NCI-H2081 treated with DMSO at 0.1 percent for 48 hours (cell line): Measurements from ENCODE around the gene GPR25.
"Not testable (repeated sequence)": the region's sequence is repeated elsewhere in the genome, so short reads cannot be mapped to it uniquely, and the experiment has no call there.

Experiments
- DNase-seq: peaks from one replicate; lab custom pipeline; 2025; lab: John Stamatoyannopoulos, UW

GPR25 gene

DNA sequence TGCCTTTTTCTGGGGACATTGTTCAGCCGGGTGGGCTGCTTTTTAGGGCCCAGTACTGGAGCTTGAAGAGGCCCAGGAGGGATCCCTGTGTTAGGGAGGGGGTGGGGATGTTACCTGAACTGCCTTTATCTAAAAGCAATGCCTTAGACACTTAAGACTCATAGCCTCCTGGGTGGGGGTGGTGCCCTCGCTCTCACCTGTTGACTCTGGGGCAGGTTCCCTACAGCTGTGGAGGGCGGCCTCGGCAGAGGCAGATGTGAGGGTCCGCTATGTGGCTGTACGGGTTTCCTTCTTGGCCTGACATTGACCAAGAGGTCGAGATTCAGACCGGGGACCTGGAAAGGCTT, 22.6 kb downstream of the GPR25 start:
- DNase-seq = no peak

DNA sequence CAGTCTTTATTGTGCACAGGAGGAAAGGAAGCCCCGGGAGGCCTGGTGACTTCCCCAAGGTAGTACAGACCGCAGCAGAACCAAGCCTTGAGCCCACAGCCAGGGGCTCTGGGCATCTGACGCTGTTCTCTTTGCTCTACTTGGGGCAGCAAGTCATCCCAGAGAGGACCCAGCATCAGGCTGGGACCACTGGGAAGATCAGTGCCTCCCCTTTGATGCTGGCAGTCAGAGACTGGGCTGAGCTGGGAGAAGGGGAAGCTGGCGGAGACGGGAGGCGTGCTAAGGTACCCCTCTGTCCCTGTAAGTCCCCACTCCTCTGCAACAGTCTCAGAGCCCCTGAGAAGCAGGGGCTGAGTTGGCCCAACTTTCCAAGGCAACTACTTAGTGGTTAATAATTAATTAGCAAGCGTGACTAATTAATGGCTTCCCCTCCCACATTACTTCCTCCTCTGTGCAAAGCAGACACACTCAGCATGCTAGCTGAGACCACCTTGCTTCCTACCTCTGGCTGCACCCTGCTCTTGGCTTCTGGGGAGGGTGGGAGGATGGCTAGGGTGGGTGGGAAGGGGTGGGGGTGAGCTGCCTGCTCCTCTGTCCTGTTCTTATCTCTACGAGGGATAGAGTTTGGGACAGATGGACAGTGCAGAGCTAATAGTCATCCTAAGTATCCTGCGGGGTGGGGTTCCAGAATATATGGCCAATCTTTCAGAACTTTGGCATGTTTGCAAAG, 23.2 kb downstream of the GPR25 start:
- DNase-seq = no peak

DNA sequence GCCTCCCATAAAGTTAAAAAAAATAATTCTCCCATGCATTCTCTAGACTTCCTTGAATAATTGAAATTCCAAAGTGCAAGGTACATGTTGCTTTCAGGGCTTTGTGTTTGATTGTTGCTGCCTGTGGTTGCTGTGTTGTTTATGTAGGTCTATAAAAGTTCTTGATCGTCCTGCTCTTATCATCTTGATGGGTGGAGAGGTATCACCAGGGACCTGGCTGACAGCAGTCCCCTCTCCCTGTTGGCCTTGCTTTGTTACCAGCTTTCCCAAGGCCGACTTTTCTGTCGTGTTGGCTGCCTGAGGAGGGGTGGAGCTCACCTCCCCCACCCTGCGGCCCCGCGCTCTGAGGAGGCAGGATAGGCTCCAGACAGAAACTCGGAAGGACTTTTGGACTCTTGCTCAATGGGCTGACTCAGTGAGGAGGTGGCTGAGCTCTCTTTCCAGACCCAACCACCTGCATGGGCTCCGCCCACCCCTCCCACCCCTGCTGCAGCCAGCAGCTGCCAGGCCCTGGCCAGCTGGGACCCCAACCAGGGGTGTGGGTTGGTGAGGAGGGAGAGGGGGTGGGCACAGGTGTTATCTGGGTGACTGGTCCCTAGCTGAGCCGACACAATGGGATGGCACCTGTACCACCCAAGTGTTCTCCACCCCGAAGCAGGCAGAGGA, 23.9 kb downstream of the GPR25 start:
- no peak for DNase-seq

DNA sequence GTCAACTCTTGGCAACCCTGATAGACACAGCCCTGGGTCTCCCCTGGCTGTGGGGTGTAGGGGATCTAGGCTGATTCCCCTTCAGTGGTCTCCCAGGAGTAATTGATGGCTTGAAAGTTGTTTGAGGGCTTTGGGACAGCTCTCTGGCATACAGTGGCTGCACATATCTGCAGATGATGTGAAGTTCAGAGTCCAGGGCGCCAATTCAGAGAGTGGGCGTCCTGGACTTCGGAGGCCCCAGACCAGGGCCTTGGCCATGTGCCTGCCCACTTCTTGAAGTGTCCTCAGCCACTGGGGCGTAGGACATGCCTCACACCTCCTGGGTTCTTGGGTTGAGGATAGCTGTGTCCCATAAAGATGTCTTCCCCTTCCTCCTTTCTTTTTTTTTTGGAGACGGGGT, 24.5 kb downstream of the GPR25 start:
- no peak for DNase-seq

DNA sequence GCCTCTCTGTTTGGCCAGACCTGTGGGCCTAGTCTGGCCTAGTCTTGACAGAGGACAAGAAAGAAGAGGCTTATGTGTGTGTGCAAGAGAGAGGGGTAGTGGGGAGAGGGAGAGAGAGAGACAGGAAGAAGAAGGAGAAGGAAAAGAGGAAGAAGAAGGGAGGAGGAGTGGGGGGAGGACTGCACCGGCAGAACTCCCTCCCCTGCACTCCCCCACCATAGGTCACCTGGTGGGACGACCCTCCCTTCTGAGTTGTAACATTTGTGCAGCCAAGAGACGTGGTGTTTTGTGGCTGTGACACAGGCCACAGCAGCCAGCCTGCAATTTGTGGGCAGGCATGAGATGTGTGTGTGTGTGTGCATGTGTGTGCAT, 26.2 kb downstream of the GPR25 start:
- DNase-seq = no peak

DNA sequence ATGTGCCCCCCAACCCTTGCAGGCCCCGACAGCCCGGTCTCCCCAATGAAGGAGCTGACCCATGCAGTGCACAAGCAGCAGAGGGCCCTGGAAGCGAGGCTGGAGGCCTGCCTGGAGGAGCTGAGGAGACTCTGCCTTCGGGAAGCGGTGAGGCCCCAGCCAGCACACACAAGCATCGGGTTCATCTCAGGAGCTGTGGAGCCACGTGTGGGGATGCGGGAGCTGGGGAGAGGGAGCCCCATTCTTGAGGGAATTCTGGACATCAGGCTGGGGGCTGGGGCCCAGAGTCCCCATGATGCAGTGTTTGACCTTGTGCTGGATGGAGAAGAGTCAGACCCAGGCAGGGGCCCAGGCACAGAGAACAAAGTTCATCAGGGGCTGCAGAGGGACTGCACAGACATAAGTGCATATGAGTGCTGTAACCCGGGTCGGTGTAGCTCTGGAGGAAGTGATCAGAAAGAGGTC, 26.7 kb downstream of the GPR25 start:
- DNase-seq = no peak

DNA sequence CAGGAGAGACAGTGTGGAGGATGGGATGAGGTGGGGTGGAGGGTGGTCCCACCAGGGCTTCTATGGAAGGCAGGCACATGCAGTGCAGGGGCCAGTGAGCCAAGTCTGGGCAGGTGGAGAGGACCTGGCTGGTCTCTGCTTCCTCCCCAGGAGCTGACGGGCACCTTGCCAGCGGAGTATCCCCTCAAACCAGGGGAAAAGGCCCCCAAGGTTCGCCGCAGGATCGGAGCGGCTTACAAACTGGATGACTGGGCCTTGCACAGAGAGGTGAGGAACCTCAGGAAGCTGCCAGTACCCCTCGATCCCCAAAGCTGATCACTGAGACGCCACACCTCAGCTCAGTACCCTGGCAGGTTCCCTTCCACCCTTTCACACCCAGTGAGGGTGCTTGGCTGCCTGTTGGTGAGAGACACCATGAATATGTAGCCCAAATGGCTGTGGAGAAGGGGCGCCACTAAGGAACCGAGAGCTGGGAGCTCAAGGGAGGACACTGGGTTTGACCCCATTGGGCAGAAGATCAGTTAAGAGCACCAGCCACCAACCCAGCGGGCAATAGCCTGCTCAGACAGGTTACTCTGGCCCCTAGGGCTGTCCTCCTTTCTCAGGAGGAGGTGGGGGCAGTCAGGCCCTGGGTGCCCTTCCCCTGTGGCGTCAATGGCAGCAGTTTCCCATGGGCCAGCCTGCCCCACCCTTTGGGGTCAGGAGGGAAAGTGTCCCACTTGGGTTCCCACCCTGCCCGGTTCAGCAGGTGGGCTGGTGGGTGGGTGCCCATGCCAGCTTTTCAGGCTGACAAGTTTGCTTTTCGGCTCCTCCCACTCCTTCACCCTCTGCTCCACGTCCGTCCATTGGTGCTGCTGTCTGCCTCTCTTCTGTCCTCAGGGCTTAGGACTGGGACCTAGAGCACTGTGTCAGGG, 27.4 kb downstream of the GPR25 start:
- DNase-seq = no peak

DNA sequence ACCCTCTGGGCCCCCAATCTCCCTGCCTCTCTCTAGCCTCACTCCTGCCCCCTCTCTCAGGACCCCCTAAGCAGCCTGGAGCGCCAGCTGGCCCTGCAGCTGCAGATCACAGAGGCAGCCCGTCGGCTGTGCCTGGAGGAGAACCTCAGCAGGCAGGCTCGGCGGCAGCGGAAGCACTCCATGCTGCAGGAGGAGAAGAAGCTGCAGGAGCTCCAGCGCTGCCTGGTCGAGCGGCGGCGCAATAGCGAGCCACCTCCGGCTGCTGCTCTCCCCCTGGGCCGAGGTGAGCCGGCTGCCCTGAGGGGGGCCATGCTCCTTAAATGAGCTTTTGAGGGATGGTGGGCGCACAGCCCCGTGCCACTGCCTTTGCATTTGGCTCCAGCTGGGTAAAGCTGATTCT, 28.1 kb downstream of the GPR25 start:
- DNase-seq = no peak

DNA sequence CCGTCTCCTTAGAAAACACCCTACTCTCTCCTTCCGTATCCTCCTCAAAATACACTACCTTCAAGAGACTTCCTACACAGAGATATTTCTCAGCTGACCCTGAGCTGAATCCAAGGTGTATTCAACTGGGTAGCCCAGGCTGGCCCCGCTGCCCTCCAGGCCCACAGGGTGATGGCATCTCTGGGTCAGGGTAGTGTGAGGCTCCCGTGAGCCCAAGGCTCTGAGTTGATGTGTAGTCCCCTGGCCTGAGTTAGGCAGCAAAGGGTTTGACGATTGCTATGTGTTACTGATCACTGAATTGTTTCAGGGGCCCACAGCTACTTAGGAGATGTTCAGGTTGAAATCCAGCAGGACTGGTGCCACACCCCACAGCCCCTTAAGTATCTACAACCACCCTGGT, 28.6 kb downstream of the GPR25 start:
- DNase-seq = no peak

DNA sequence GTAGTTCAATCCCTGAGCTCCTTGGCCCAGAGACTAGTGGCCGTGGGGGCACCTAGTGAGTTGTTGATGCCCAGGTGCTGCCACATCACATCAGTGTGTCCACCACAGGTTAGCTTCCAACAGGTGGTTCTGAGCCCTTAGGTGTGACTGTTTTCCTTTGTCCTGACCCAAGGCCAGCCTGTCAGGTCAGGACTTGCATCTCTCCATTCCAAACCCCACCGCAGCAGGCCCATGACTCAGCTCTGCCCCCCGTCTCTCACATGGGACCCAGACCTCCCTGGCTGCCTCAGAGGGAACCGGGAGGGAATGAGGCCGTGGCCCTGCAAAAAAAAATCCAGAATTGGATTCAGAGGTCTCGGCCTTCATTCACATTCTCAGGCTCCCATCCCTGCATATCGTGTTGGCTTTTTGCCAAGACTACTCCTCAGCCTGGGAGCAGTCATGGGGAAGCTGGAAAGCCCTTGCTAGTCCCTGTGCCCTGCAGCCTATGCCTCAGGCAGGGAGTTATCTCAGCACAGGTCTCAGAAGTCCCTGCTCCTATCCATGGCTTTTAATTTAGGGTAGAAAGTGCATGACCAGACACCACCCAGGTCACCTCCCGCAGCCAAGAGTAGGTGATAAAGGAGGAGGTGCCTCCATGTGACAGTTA, 29.1 kb downstream of the GPR25 start:
- DNase-seq = no peak

DNA sequence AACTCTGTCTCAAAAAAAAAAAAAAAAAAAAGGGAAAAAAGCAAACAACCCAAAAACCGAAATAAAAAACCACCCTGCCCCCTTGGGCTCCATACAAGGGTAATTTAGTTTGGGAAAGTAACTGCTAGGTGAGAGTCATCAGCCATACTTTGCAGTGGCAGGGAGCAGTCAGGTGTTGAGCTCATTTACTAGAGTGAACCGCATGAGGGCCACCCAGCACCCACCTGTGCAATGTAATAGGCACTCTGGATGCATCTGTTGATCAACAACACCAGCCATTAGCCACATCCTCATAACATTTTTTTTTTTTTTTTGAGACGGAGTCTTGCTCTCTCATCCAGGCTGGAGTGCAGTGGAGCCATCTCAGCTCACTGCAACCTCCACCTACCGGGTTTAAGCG, 31.0 kb downstream of the GPR25 start:
- DNase-seq = no peak

DNA sequence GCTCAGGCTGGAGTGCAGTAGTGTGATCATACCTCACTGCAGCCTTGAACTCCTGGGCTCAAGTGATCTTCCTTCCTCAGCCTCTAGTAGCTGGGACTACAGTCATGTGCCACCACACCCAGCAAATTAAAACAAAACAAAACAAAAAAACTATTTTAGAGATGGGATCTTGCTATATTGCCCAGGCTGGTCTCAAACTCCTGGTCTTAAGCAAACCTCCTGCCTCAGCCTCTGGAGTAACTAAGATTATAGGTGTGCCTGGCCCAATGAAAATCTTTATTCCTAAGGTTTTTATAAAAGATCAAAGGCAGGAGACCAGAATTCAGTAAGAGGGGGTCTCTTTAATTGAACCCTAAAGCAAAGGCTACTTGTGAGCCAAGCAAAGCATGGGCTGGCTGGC, 32.0 kb downstream of the GPR25 start:
- no peak for DNase-seq

DNA sequence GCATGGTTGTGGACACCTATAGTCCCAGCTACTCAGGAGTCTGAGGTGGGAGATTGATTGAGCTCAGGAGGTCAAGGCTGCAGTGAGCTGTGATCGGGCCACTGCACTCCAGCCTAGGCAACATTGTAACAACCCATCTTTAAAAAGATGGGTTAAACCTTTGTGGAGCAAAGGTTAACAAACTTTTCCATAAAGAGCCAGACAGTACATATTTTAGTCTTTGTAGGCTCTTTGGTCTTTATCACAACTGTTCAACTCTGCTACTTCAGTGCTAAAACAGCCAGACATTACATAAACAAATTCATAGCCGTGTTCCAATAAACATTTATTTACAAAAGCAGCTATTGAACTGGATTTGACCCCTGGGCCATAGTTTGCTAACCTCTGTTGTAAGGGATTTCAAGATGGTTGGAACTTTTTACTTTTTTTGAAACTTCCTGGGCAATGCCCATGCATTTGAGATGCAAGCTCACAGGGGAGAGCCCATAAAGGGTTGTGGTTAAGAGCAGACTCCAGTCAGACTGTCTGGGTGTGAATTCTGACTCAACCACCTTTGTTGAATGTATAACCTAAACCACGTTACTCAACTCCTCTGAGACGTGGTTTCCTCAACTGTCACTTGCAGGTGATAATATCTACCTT, 32.8 kb downstream of the GPR25 start:
- DNase-seq = no peak

DNA sequence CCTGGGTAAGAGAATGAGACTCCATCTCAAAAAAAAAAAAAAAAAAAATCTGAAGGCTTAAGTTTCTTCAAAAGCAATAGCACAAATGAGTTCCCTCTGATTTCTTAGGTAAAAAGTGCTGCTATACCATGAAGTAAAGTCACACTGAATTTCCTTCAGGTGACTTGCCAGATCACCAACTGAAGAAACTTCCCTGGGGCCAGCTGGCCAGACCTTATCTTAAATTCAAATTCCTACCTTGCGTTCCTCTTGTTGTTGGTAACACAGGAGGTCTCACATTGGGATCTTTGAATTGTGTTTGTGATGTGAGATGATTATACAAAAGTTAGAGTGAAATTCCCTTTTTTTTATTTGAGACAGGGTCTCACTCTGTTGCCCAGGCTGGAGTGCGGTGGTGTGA, 33.7 kb downstream of the GPR25 start:
- DNase-seq = no peak

DNA sequence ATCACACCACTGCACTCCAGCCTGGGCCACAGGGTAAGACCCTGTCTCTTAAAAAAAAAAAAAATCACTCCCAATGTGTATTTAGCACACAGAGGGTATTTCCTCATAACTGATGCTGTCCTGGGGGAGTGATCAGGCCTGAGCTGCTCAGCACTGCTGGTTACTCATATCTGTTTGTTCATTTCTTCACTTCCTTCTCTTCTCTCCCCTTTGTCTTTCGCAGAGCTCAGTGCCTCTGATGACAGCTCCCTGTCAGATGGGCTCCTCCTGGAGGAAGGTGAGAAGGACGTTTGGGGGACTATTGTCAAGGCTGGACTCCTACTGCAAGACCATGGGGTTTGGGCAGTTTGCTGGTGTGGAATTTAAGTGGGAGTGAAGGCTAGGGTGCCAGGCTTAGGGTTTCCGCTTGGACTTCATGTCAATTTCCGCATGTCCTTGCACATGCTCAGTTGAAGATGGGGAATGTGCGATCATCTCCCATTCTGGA, 34.9 kb downstream of the GPR25 start:
- DNase-seq = no peak

DNA sequence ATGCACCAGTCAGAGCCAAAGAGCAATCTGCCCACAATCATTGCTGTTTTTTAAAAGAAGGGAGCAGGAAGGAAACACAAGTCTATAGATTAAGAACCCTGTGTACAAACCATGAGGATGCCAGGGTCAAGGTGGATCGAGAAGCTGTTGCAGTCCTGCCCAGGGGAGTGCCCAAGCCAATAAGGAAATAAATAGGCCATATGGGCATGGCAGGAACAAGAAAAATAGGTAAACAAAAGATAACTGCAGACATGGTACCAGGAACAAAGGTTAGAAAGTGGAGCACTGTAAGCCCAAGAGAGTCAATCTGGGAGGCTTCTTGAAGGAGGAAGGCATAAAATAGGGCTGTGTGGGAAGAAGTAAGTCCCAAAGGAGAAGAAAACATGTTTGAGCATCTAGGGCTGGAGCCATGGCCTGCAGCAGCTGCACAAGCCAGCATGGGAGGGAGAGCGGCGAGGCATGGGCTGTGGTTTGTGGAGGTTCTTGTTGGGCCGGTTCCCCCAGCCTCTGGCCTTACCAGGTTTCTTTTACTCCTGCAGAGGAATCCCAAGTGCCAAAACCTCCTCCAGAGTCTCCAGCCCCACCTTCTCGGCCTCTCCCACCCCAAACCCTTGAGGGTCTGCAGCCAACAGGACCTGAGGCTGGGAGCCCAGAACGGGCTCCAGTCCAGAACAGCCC, 35.5 kb downstream of the GPR25 start:
- DNase-seq = no peak

DNA sequence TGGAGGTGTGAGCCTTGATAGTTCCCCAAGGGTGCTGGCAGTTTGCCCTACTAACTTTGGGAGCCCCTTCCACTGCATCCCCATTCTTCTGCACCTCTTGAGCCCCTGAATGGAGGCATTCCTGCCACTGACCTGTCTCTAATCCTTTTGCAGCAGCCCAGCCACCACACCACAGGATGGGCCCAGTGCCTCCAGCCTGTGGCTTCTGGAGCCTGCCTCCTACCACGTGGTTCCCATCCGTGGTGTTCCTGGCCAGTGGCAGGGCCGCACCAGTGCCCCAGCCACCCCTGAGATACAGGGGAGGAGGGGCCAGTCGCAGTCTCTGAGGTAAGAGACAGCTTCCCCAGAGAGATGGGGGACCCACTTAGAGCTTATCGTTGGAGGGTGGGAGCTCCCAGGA, 36.3 kb downstream of the GPR25 start:
- DNase-seq = no peak

DNA sequence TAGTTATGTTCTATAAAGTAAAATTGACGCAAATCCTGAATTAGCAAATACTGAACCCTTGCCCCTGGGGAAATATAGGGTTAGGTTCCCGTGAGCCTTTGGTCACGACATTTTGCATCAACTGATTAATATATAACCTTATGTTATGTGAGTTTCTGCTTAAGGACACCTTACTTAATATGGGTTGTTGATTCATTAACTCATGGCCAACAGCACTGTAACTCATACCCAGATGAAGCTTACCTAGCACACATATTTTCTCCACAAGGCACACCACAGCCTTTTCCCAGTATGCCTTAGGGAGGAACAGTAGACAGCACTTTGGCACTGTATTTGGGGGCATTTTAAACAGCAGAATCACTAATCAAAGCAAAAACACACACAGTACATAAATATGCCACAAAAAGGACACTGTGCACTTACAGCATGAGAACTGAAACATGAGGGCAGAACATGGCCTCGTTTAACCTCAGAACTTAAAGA, 37.0 kb downstream of the GPR25 start:
- no peak for DNase-seq

DNA sequence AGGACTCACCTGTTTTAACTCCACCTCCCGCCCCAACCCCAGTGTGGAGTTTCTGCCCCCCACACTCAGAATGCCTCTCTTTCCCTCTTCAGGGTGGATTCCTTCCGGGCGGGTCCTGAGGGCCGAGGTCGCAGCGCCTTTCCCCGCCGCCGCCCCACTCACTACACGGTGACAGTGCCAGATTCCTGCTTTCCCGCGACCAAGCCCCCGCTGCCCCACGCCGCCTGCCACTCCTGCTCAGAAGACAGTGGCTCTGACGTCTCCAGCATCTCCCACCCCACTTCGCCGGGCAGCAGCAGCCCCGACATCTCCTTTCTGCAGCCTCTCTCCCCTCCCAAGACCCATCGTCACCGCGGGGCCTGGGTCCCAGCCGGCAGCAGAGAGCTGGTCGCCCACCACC, 38.6 kb downstream of the GPR25 start:
- no peak for DNase-seq

DNA sequence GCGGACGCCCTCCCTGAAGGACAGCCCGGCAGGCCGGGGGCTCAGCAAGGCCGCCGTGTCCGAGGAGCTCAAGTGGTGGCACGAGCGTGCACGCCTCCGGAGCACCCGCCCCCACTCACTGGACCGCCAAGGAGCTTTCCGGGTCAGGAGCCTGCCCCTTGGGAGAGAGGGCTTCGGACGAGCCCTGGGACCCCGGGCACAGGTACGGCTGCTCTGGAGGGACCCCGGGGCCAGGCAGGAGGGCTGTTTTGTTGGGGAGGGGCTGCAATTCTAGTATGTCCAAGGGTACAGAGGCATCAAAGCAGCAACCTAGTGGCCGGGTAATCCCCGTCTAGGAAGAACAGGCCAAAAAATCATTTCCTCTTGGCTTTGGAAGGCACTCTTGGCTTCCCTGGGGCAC, 39.2 kb downstream of the GPR25 start:
- not testable (repeated sequence) for DNase-seq
